ENCODE measurements around the gene ATXN7L2. TPM values are rescaled to one million over a fixed set of nuclear protein-coding genes. Genes with fewer than 3 reads are reported as not detected.
"Not testable (repeated sequence)": the region's sequence is repeated elsewhere in the genome, so short reads cannot be mapped to it uniquely, and the experiment has no call there.

ATXN7L2 gene
- total RNA-seq, 1 experiment from 2014 or later, result 17.3 TPM

DNA sequence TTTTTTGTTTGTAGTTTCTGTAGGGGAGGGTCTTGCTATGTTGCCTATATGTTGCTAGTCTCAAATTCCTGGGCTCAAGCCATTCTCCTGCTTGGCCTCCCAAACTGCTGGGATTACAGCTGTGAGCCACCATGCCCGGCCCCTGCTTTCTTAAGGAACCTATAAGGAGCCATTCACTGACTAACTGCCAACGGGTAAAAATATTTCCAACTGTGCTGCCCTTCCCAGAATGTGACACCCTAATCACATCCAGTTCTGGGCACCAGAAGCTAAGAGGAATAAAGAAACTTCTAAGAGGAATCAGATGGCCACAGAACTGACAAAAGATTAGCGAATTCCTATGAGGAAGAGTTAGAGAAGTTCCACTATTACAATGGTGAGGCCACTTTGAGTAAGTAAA is 10.9 kb upstream of the ATXN7L2 start:
- Histone ChIP-seq H3T11ph (ENCODE audit: low read length) (no peak overlapping the region), H3K23me2 (ENCODE audit: insufficient read length, low read depth, low read length, poor library complexity, severe bottlenecking) (no peaks in the 10 kb centered on the region), H2AK5ac (ENCODE audit: insufficient read length, low read length) (no peak overlapping the region), H3K9ac (ENCODE audit: extremely low read depth, insufficient read length, low read length) (no peak overlapping the region), H2BK12ac (ENCODE audit: insufficient read length, low read depth, low read length) (no peak overlapping the region), H2BK20ac (ENCODE audit: low read depth, low read length, poor library complexity, severe bottlenecking) (no peak overlapping the region), H4K5ac (ENCODE audit: insufficient read length, low read depth, low read length) (no peak overlapping the region), H3K79me2 (ENCODE audit: insufficient read depth, low read length) (no peaks in the 10 kb centered on the region), H3K27ac (ENCODE audit: insufficient read length, low read depth, low read length) (no peak overlapping the region), H2BK15ac (ENCODE audit: low read depth, low read length) (no peak overlapping the region), H3K14ac (ENCODE audit: insufficient read depth, low read length) (no peak overlapping the region), H4K20me1 (ENCODE audit: control insufficient read depth, insufficient read depth, insufficient read length) (no peaks in the 10 kb centered on the region), H2AFZ (ENCODE audit: low read length) (no peak overlapping the region), H2BK5ac (ENCODE audit: insufficient read length, low read length) (no peak overlapping the region), H3K9me3 (ENCODE audit: control insufficient read depth, low read depth, low read length) (no peaks in the 10 kb centered on the region), H3K4me2 (ENCODE audit: insufficient read depth, insufficient read length, low read length) (no peak overlapping the region), H2BK120ac (ENCODE audit: low read depth, low read length, poor library complexity, severe bottlenecking) (no peak overlapping the region), H3K56ac (ENCODE audit: insufficient read length, low read depth, low read length) (no peak overlapping the region), H3K18ac (ENCODE audit: insufficient read length, low read depth, low read length) (no peak overlapping the region), H3K79me1 (ENCODE audit: insufficient read depth, low read depth, low read length, poor library complexity, severe bottlenecking) (no peaks in the 10 kb centered on the region), H4K91ac (ENCODE audit: insufficient read length, low read depth, low read length) (no peak overlapping the region), H3K4ac (ENCODE audit: low read depth, low read length) (no peak overlapping the region), H3K23ac (ENCODE audit: insufficient read length, low read depth, low read length) (no peak overlapping the region), H3K4me1 (ENCODE audit: insufficient read depth, low read length) (no peaks in the 10 kb centered on the region; the same call in 1 of the 2 replicates), H4K8ac (replicated peaks; ENCODE audit: insufficient read length, low read depth, low read length) (no peak overlapping the region), H3K27me3 (ENCODE audit: insufficient read depth, low read length) (peaks cover 5% of the 10 kb centered on the region; the same call in 1 of the 2 replicates)
- Mint-ChIP-seq H3K36me3 (ENCODE audit: insufficient read depth in 1 of 3, low read depth in 3 of 3) (no peaks in the 10 kb centered on the region), H3K9me3 (peaks cover 0 to 3% of the 10 kb centered on the region in 2 experiments; a peak in 1 of 5 replicates), H3K4me1 (peaks cover 15 to 16% of the 10 kb centered on the region in 2 experiments), H3K27me3 (ENCODE audit: low read depth) (peaks cover 58% of the 10 kb centered on the region), H3K4me3 (no peak overlapping the region), H3K27ac (no peak overlapping the region)
- DNase-seq, result no peak
- TF ChIP-seq CTCF (conservative IDR thresholded peaks at IDR 0.05), result no peak
- WGBS (ENCODE audit: extremely low coverage, insufficient read length, low lambda C conversion rate), result no CpG with 5 or more reads among the region's 3 CpGs

GRCh38 chr1:109473284-109474057 is 10.2 kb upstream of the ATXN7L2 start:
- Mint-ChIP-seq H3K4me1 (peaks cover 12 to 14% of the 10 kb centered on the region in 2 experiments), H3K27me3 (ENCODE audit: low read depth) (peaks cover 52% of the 10 kb centered on the region)
- not testable (repeated sequence) for H2BK120ac ChIP-seq (ENCODE audit: low read depth, low read length, poor library complexity, severe bottlenecking); H3K4me3 Mint-ChIP-seq; H2BK12ac ChIP-seq (ENCODE audit: insufficient read length, low read depth, low read length); H2BK15ac ChIP-seq (ENCODE audit: low read depth, low read length); H3K23me2 ChIP-seq (ENCODE audit: insufficient read length, low read depth, low read length, poor library complexity, severe bottlenecking); H2BK5ac ChIP-seq (ENCODE audit: insufficient read length, low read length); H3T11ph ChIP-seq (ENCODE audit: low read length); H3K18ac ChIP-seq (ENCODE audit: insufficient read length, low read depth, low read length); H2BK20ac ChIP-seq (ENCODE audit: low read depth, low read length, poor library complexity, severe bottlenecking); H3K79me1 ChIP-seq (ENCODE audit: insufficient read depth, low read depth, low read length, poor library complexity, severe bottlenecking); H4K20me1 ChIP-seq (ENCODE audit: control insufficient read depth, insufficient read depth, insufficient read length); H2AK5ac ChIP-seq (ENCODE audit: insufficient read length, low read length); H3K4me2 ChIP-seq (ENCODE audit: insufficient read depth, insufficient read length, low read length); H3K56ac ChIP-seq (ENCODE audit: insufficient read length, low read depth, low read length); H4K5ac ChIP-seq (ENCODE audit: insufficient read length, low read depth, low read length); H3K9me3 Mint-ChIP-seq; H3K36me3 Mint-ChIP-seq (ENCODE audit: insufficient read depth in 1 of 3, low read depth in 3 of 3); H3K9me3 ChIP-seq (ENCODE audit: control insufficient read depth, low read depth, low read length); H3K27ac ChIP-seq (ENCODE audit: insufficient read length, low read depth, low read length); H3K27ac Mint-ChIP-seq; H3K79me2 ChIP-seq (ENCODE audit: insufficient read depth, low read length); H3K23ac ChIP-seq (ENCODE audit: insufficient read length, low read depth, low read length); H2AFZ ChIP-seq (ENCODE audit: low read length); H3K4me1 ChIP-seq (ENCODE audit: insufficient read depth, low read length); H4K91ac ChIP-seq (ENCODE audit: insufficient read length, low read depth, low read length); DNase-seq; H3K9ac ChIP-seq (ENCODE audit: extremely low read depth, insufficient read length, low read length); H3K14ac ChIP-seq (ENCODE audit: insufficient read depth, low read length); H3K4ac ChIP-seq (ENCODE audit: low read depth, low read length); H3K27me3 ChIP-seq (ENCODE audit: insufficient read depth, low read length); H4K8ac ChIP-seq (replicated peaks; ENCODE audit: insufficient read length, low read depth, low read length)
- WGBS (ENCODE audit: extremely low coverage, insufficient read length, low lambda C conversion rate), result no CpG with 5 or more reads among the region's 12 CpGs

Data from H9 (cell line).